B cell (primary cell): ENCODE results near the gene MRM2.

Source experiments
- EZH2 ChIP-seq: IDR thresholded peaks from 2 replicates; pipeline ENCODE4 v1.6.1; 2012; ENCODE audit warnings: borderline replicate concordance, low read depth, mild to moderate bottlenecking, moderate library complexity, low read length; ENCODE audit not compliant: insufficient read depth, poor library complexity, severe bottlenecking
- TF ChIP-seq, protein P1 (sequence below): fragments of 200-600 bp; IDR thresholded peaks from one replicate; pipeline ENCODE4 v1.8.0; 2022; ENCODE audit warnings: antibody characterized with exemption, mild to moderate bottlenecking

DNA sequence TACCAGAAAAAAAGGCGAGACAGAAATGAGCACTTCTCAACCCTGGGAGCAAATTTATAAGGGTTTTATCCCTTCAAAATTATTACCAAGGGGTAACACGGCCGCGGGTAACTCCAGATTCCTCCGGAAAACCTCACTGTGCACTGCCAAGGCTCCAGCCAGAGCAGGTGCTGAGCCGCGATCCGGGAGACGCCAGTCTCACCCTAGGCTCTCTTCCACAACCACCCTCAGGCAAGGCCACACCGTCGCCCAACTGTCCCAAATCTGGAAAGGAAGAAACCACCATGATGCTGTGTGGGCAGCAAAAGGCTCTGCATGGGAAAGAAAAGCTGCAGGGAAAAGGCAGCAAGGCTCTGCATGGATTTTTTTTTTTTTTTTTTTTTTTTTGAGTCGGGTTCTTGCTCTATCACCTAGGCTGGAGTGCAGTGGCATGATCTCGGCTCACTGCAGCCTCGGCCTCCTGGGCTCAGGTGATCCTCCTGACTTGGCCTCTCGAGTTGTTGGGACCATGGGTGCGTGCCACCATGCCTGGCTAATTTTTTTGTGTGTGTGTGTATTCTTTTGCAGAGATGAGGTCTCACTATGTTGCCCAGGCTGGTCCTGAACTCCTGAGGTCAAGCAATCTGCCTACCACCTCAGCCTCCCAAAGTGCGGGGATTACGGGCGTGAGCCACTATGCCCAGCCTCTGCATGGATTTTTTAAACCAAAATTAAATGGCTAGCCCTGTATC, 48.3 kb downstream of the MRM2 start:
- TF ChIP-seq, protein P1, sequence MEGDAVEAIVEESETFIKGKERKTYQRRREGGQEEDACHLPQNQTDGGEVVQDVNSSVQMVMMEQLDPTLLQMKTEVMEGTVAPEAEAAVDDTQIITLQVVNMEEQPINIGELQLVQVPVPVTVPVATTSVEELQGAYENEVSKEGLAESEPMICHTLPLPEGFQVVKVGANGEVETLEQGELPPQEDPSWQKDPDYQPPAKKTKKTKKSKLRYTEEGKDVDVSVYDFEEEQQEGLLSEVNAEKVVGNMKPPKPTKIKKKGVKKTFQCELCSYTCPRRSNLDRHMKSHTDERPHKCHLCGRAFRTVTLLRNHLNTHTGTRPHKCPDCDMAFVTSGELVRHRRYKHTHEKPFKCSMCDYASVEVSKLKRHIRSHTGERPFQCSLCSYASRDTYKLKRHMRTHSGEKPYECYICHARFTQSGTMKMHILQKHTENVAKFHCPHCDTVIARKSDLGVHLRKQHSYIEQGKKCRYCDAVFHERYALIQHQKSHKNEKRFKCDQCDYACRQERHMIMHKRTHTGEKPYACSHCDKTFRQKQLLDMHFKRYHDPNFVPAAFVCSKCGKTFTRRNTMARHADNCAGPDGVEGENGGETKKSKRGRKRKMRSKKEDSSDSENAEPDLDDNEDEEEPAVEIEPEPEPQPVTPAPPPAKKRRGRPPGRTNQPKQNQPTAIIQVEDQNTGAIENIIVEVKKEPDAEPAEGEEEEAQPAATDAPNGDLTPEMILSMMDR = no peak
- no peak for TF ChIP-seq EZH2
